HCT116 (cell line): ENCODE data around the gene PKNOX2. TPM values are rescaled to one million over a fixed set of nuclear protein-coding genes. Genes with fewer than 3 reads are reported as not detected.

ENCODE experiments used
- ATAC-seq: fragments of 200-7000 bp; cut with Tn5 transposase; 2 replicates; pipeline ENCODE4 v1.9.1; 2020; ENCODE audit warnings: mild to moderate bottlenecking, moderate library complexity
- BruUV-seq: library from RNA; stranded (reverse); fragments of 400-500 nt; replicated peaks from 2 replicates; lab custom pipeline; 2021; lab: Mats Ljungman, UMichigan
- CTCF ChIA-PET: fragments of 300-600 bp; sonication (Branson Sonifier 250); formaldehyde crosslinking; loops from one replicate; lab custom pipeline; 2021; ENCODE audit warnings: antibody characterized with exemption; lab: Charles Lee
- POLR2A ChIA-PET: fragments of 300-600, 350-600 bp; sonication (Branson Sonifier 250); formaldehyde crosslinking; loops from one replicate; lab custom pipeline; 2021; ENCODE audit warnings: antibody characterized with exemption; lab: Charles Lee
- RAD21 ChIA-PET, 2 experiments: fragments of 300-600 bp; sonication (Branson Sonifier 250); formaldehyde crosslinking; loops; one replicate each; lab custom pipeline; 2023; ENCODE audit warnings: low total read pairs in 2 of 2; ENCODE audit not compliant: uncharacterized antibody in 2 of 2, unreplicated experiment in 2 of 2, low non-redundant PET in 1 of 2; lab: Charles Lee
- DNase-seq: peaks from one replicate; pipeline ENCODE4 v3.0.0-alpha.2; 2010; ENCODE audit warnings: low read depth, low spot score
- H2AFZ ChIP-seq: fragments of 200-600 bp; shearing (Covaris generic), sonication (generic); 2 replicates; pipeline ENCODE4 v1.6.1; 2017; ENCODE audit warnings: low read depth, mixed run types, mixed read lengths, antibody characterized with exemption, low read length; ENCODE audit not compliant: poor library complexity, severe bottlenecking
- H3K27ac ChIP-seq: 2 replicates; pipeline ENCODE4 v1.5.1; 2012; ENCODE audit warnings: low read depth, low read length
- H3K27me3 ChIP-seq: fragments of 200-600 bp; sonication (generic); 2 replicates; pipeline ENCODE4 v1.6.1; 2016; ENCODE audit warnings: mixed run types, low read length, mixed read lengths; ENCODE audit not compliant: insufficient read depth
- H3K36me3 ChIP-seq, 2 experiments: fragments of 200-500 bp in 1 of 2; fragments of 200-600 bp in 1 of 2; sonication (Bioruptor generic) in 1 of 2; sonication (generic) in 1 of 2; 2 replicates each; pipeline versions ENCODE4 v1.5.1 to v1.6.1; 2014 to 2016; ENCODE audit warnings: low read length in 2 of 2, inconsistent platforms in 1 of 2, mixed read lengths in 1 of 2, mixed run types in 1 of 2; ENCODE audit not compliant: insufficient read depth in 2 of 2, control insufficient read depth in 1 of 2
- H3K4me1 ChIP-seq, 2 experiments: fragments of 200-600 bp in 1 of 2; sonication (generic) in 1 of 2; 2 replicates each; pipeline versions ENCODE4 v1.5.1 to v1.6.1; 2012 to 2017; ENCODE audit warnings: low read length in 2 of 2, inconsistent platforms in 1 of 2, mild to moderate bottlenecking in 1 of 2, mixed read lengths in 1 of 2, mixed run types in 1 of 2, moderate library complexity in 1 of 2; ENCODE audit not compliant: insufficient read depth in 2 of 2, control insufficient read depth in 1 of 2
- H3K4me2 ChIP-seq: fragments of 200-600 bp; sonication (generic); 2 replicates; pipeline ENCODE4 v1.6.1; 2017; ENCODE audit warnings: mixed run types, low read length, mixed read lengths
- H3K4me3 ChIP-seq, 2 experiments: fragments of 200-600 bp in 1 of 2; sonication (generic) in 1 of 2; replicated peaks in 1 of 2; 2 replicates each; pipeline ENCODE4 v1.5.1; 2011 to 2016; ENCODE audit warnings: low read length in 2 of 2, control low read depth in 1 of 2, low read depth in 1 of 2, mild to moderate bottlenecking in 1 of 2, mixed read lengths in 1 of 2, mixed run types in 1 of 2
- H3K79me2 ChIP-seq: fragments of 200-600 bp; sonication (generic); 2 replicates; pipeline ENCODE4 v1.6.1; 2017; ENCODE audit warnings: mild to moderate bottlenecking, mixed run types, low read length, moderate library complexity, mixed read lengths; ENCODE audit not compliant: insufficient read depth
- H3K9ac ChIP-seq: fragments of 200-600 bp; sonication (generic); 2 replicates; pipeline ENCODE4 v1.6.1; 2016; ENCODE audit warnings: low read length, mixed read lengths
- H3K9me2 ChIP-seq: fragments of 200-600 bp; sonication (generic), shearing (Covaris generic); 2 replicates; pipeline ENCODE4 v1.6.1; 2017; ENCODE audit warnings: mixed run types, mild to moderate bottlenecking, moderate library complexity; ENCODE audit not compliant: insufficient read depth
- H3K9me3 ChIP-seq, 2 experiments: fragments of 200-500 bp in 1 of 2; fragments of 200-600 bp in 1 of 2; sonication (Bioruptor generic) in 1 of 2; sonication (generic) in 1 of 2; 2 replicates each; pipeline ENCODE4 v1.6.1; 2014 to 2017; ENCODE audit warnings: low read length in 2 of 2, mixed read lengths in 2 of 2, inconsistent platforms in 1 of 2, low read depth in 1 of 2, mild to moderate bottlenecking in 1 of 2, mixed run types in 1 of 2, moderate library complexity in 1 of 2; ENCODE audit not compliant: control insufficient read depth in 1 of 2, insufficient read depth in 1 of 2
- H4K20me1 ChIP-seq: fragments of 200-600 bp; sonication (generic), shearing (Covaris generic); 2 replicates; pipeline ENCODE4 v1.6.1; 2017; ENCODE audit warnings: mixed run types, mild to moderate bottlenecking, moderate library complexity; ENCODE audit not compliant: insufficient read depth
- CBX3 ChIP-seq: IDR thresholded peaks from 2 replicates; pipeline ENCODE4 v1.6.1; 2012; ENCODE audit warnings: low read depth
- EGR1 ChIP-seq: IDR thresholded peaks from 2 replicates; pipeline ENCODE4 v1.6.1; 2012; ENCODE audit warnings: low read depth
- ELF1 ChIP-seq: IDR thresholded peaks from 2 replicates; pipeline ENCODE4 v1.6.1; 2012; ENCODE audit warnings: low read depth, borderline replicate concordance
- EZH2 ChIP-seq: fragments of 200-600 bp; sonication (generic); IDR thresholded peaks from 2 replicates; pipeline ENCODE4 v1.6.1; 2017; ENCODE audit warnings: antibody characterized with exemption, mixed run types
- EZH2phosphoT487 ChIP-seq: fragments of 200-600 bp; IDR thresholded peaks from 2 replicates; pipeline ENCODE4 v1.6.1; 2018; ENCODE audit warnings: antibody characterized with exemption, borderline replicate concordance
- FOSL1 ChIP-seq: IDR thresholded peaks from 2 replicates; pipeline ENCODE4 v1.6.1; 2012; ENCODE audit warnings: low read depth
- JUND ChIP-seq: IDR thresholded peaks from 2 replicates; pipeline ENCODE4 v1.6.1; 2012
- RAD21 ChIP-seq: IDR thresholded peaks from 2 replicates; pipeline ENCODE4 v1.6.1; 2012; ENCODE audit warnings: low read depth, mild to moderate bottlenecking
- SIN3A ChIP-seq: IDR thresholded peaks from 2 replicates; pipeline ENCODE4 v1.6.1; 2012; ENCODE audit warnings: low read depth
- SP1 ChIP-seq: IDR thresholded peaks from 2 replicates; pipeline ENCODE4 v1.6.1; 2012; ENCODE audit warnings: low read depth
- SRF ChIP-seq: IDR thresholded peaks from 2 replicates; pipeline ENCODE4 v1.6.1; 2012; ENCODE audit warnings: low read depth
- TCF7L2 ChIP-seq: IDR thresholded peaks from 2 replicates; pipeline ENCODE4 v1.7.0; 2011; ENCODE audit warnings: borderline replicate concordance, inconsistent platforms; ENCODE audit not compliant: insufficient read depth, insufficient read length; ENCODE audit errors: extremely low read depth
- YY1 ChIP-seq: IDR thresholded peaks from 2 replicates; pipeline ENCODE4 v1.6.1; 2011; ENCODE audit warnings: low read length, low read depth, moderate library complexity, mild to moderate bottlenecking; ENCODE audit not compliant: insufficient replicate concordance; ENCODE audit errors: extremely low read depth
- ZFX ChIP-seq: fragments of 450-650 bp; IDR thresholded peaks from 2 replicates; pipeline ENCODE4 v1.6.1; 2017
- ZNF274 ChIP-seq: fragments of 200-500 bp; sonication (Bioruptor generic); IDR thresholded peaks from 2 replicates; pipeline ENCODE4 v1.6.1; 2014; ENCODE audit warnings: mild to moderate bottlenecking, low read depth, low read length, inconsistent platforms
- intact Hi-C: fragments of 100-400 bp; cut with micrococcal nuclease; formaldehyde crosslinking; loops from 2 replicates; pipeline ENCODE4 v1.10.0; 2022
- total RNA-seq: library from RNA; stranded (reverse); gene quantifications from one replicate; pipeline ENCODE4 v1.2.1, GENCODE V29; 2021; ENCODE audit not compliant: unreplicated experiment
- TF ChIP-seq, protein P1 (sequence below): IDR thresholded peaks from 2 replicates; pipeline ENCODE4 v1.6.1; 2012
- TF ChIP-seq, protein P2 (sequence below), 3 experiments: fragments of 200-600 bp in 1 of 3; sonication (generic) in 1 of 3; IDR thresholded peaks in 2 of 3; conservative IDR thresholded peaks in 1 of 3; 2 replicates each; pipeline ENCODE4 v1.5.1; 2012 to 2017; ENCODE audit warnings: low read depth in 2 of 3, low read length in 2 of 3, antibody characterized with exemption in 1 of 3, borderline replicate concordance in 1 of 3, control low read depth in 1 of 3, mild to moderate bottlenecking in 1 of 3, mixed read lengths in 1 of 3, mixed run types in 1 of 3, moderate library complexity in 1 of 3; ENCODE audit not compliant: insufficient read depth in 1 of 3
- TF ChIP-seq, protein P3 (sequence below): IDR thresholded peaks from 2 replicates; pipeline ENCODE4 v1.6.1; 2011; ENCODE audit warnings: mild to moderate bottlenecking, low read length, moderate library complexity; ENCODE audit not compliant: insufficient replicate concordance; ENCODE audit errors: extremely low read depth
- TF ChIP-seq, protein P4 (sequence below): IDR thresholded peaks from 2 replicates; pipeline ENCODE4 v1.6.1; 2012
- TF ChIP-seq, protein P5 (sequence below): IDR thresholded peaks from 2 replicates; pipeline ENCODE4 v1.6.1; 2012; ENCODE audit warnings: low read depth

Gene PKNOX2
- total RNA-seq, 1 experiment from 2014 or later, result 0.20 TPM

DNA sequence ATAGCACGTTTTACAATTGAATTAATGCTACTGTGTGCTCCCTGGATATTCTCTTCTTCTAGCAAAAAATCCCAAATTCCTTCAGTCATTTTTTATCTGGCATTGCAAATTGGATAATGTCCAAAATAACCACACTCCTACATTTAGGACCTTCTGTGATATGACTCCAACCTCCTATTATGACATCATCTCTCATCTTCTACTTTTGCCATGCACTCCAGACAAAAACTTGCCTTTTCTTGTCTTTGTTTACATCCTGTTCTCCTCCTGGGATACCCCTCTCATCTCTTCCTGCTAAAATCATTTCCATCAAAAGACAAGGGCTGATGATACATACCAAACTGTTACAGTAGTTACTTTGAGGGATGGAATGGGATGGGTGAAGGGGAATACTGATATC, 32.5 kb upstream of the PKNOX2 start:
- no TSS peak for BruUV-seq
- Histone ChIP-seq H3K27ac (no peak overlapping the region), H3K4me2 (no peak overlapping the region), H3K9ac (no peak overlapping the region), H3K36me3 (no peaks in the 10 kb centered on the region), H3K79me2 (no peaks in the 10 kb centered on the region), H2AFZ (no peak overlapping the region), H3K27me3 (peaks cover 7% of the 10 kb centered on the region; the same call in 1 of the 2 replicates), H4K20me1 (no peaks in the 10 kb centered on the region), H3K4me3 (no peak overlapping the region), H3K4me1 (no peaks in the 10 kb centered on the region), H3K9me3 (no peaks in the 10 kb centered on the region), H3K9me2 (no peaks in the 10 kb centered on the region)
- CTCF ChIA-PET, result interaction anchor here (0.8 to 2.4 kb wide), 2 partner anchors 8 to 9 kb away, joined by 5 to 11 read pairs; no protein-coding TSS in a partner anchor
- intact Hi-C loops, result no loop called here
- DNase-seq (no peak), ATAC-seq (no peak)
- POLR2A ChIA-PET, result interaction anchor here (1.2 kb wide), 1 partner anchor 8 kb away, joined by 6 read pairs; no protein-coding TSS in a partner anchor
- RAD21 ChIA-PET, result no interaction called here
- TF ChIP-seq, protein P1, sequence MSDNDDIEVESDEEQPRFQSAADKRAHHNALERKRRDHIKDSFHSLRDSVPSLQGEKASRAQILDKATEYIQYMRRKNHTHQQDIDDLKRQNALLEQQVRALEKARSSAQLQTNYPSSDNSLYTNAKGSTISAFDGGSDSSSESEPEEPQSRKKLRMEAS, result no peak
- TF ChIP-seq ELF1, result no peak
- TF ChIP-seq EGR1, result no peak
- no peak for TF ChIP-seq YY1
- no peak for TF ChIP-seq ZFX
- TF ChIP-seq EZH2phosphoT487, result no peak
- TF ChIP-seq RAD21, result no peak
- TF ChIP-seq SIN3A, result no peak
- TF ChIP-seq, protein P2, sequence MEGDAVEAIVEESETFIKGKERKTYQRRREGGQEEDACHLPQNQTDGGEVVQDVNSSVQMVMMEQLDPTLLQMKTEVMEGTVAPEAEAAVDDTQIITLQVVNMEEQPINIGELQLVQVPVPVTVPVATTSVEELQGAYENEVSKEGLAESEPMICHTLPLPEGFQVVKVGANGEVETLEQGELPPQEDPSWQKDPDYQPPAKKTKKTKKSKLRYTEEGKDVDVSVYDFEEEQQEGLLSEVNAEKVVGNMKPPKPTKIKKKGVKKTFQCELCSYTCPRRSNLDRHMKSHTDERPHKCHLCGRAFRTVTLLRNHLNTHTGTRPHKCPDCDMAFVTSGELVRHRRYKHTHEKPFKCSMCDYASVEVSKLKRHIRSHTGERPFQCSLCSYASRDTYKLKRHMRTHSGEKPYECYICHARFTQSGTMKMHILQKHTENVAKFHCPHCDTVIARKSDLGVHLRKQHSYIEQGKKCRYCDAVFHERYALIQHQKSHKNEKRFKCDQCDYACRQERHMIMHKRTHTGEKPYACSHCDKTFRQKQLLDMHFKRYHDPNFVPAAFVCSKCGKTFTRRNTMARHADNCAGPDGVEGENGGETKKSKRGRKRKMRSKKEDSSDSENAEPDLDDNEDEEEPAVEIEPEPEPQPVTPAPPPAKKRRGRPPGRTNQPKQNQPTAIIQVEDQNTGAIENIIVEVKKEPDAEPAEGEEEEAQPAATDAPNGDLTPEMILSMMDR (IDR thresholded peaks at IDR 0.05 in 2 of 3, conservative IDR thresholded peaks at IDR 0.05 in 1 of 3; ENCODE audit: borderline replicate concordance in 1 of 3, insufficient read depth in 1 of 3, low read depth in 2 of 3, low read length in 2 of 3), result no peak
- TF ChIP-seq JUND, result no peak
- TF ChIP-seq FOSL1, result no peak
- TF ChIP-seq CBX3, result no peak
- no peak for TF ChIP-seq TCF7L2
- TF ChIP-seq, protein P3, sequence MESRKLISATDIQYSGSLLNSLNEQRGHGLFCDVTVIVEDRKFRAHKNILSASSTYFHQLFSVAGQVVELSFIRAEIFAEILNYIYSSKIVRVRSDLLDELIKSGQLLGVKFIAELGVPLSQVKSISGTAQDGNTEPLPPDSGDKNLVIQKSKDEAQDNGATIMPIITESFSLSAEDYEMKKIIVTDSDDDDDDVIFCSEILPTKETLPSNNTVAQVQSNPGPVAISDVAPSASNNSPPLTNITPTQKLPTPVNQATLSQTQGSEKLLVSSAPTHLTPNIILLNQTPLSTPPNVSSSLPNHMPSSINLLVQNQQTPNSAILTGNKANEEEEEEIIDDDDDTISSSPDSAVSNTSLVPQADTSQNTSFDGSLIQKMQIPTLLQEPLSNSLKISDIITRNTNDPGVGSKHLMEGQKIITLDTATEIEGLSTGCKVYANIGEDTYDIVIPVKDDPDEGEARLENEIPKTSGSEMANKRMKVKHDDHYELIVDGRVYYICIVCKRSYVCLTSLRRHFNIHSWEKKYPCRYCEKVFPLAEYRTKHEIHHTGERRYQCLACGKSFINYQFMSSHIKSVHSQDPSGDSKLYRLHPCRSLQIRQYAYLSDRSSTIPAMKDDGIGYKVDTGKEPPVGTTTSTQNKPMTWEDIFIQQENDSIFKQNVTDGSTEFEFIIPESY, result no peak
- TF ChIP-seq SP1, result no peak
- TF ChIP-seq, protein P4, sequence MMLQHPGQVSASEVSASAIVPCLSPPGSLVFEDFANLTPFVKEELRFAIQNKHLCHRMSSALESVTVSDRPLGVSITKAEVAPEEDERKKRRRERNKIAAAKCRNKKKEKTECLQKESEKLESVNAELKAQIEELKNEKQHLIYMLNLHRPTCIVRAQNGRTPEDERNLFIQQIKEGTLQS, result no peak
- no peak for TF ChIP-seq EZH2
- no peak for TF ChIP-seq SRF
- TF ChIP-seq, protein P5, sequence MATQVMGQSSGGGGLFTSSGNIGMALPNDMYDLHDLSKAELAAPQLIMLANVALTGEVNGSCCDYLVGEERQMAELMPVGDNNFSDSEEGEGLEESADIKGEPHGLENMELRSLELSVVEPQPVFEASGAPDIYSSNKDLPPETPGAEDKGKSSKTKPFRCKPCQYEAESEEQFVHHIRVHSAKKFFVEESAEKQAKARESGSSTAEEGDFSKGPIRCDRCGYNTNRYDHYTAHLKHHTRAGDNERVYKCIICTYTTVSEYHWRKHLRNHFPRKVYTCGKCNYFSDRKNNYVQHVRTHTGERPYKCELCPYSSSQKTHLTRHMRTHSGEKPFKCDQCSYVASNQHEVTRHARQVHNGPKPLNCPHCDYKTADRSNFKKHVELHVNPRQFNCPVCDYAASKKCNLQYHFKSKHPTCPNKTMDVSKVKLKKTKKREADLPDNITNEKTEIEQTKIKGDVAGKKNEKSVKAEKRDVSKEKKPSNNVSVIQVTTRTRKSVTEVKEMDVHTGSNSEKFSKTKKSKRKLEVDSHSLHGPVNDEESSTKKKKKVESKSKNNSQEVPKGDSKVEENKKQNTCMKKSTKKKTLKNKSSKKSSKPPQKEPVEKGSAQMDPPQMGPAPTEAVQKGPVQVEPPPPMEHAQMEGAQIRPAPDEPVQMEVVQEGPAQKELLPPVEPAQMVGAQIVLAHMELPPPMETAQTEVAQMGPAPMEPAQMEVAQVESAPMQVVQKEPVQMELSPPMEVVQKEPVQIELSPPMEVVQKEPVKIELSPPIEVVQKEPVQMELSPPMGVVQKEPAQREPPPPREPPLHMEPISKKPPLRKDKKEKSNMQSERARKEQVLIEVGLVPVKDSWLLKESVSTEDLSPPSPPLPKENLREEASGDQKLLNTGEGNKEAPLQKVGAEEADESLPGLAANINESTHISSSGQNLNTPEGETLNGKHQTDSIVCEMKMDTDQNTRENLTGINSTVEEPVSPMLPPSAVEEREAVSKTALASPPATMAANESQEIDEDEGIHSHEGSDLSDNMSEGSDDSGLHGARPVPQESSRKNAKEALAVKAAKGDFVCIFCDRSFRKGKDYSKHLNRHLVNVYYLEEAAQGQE, result no peak
- TF ChIP-seq ZNF274, result no peak
